ENCODE data around the gene SPRN. TPM values are rescaled to one million over a fixed set of nuclear protein-coding genes. Genes with fewer than 3 reads are reported as not detected.

SPRN gene
- total and polyA plus RNA-seq, 2 experiments from 2014 or later, result 0.31 TPM

DNA sequence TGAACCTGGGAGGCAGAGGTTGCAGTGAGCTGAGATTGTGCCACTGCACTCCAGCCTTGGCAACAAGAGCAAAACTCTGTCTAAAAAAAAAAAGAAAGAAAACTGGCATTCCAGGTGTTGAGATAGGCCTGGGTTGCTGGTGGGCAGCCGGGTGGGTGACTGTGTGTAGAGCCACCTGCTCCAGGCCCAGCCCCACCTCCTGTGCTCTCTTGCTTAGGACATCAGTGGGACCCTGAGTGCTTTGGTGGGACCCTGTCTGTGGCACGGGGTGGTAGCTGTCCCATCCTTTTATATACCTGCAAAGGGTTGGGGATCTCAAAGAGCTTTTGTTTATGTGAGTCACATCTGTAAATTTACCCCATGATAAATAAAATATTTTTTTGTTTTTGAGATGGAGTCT lies 39.2 kb downstream of the SPRN start:
- no peaks in the 10 kb centered on the region for H3F3A ChIP-seq (replicated peaks; ENCODE audit: low read depth)
- DNase-seq (ENCODE audit: low spot score) (no peak), ATAC-seq (no peak)
- no peak overlapping the region for H3K4me3 ChIP-seq
- no peak for TF ChIP-seq ZNF114 (CRISPR knock-in tag; IDR thresholded peaks at IDR 0.05)
- TF ChIP-seq, protein P1, sequence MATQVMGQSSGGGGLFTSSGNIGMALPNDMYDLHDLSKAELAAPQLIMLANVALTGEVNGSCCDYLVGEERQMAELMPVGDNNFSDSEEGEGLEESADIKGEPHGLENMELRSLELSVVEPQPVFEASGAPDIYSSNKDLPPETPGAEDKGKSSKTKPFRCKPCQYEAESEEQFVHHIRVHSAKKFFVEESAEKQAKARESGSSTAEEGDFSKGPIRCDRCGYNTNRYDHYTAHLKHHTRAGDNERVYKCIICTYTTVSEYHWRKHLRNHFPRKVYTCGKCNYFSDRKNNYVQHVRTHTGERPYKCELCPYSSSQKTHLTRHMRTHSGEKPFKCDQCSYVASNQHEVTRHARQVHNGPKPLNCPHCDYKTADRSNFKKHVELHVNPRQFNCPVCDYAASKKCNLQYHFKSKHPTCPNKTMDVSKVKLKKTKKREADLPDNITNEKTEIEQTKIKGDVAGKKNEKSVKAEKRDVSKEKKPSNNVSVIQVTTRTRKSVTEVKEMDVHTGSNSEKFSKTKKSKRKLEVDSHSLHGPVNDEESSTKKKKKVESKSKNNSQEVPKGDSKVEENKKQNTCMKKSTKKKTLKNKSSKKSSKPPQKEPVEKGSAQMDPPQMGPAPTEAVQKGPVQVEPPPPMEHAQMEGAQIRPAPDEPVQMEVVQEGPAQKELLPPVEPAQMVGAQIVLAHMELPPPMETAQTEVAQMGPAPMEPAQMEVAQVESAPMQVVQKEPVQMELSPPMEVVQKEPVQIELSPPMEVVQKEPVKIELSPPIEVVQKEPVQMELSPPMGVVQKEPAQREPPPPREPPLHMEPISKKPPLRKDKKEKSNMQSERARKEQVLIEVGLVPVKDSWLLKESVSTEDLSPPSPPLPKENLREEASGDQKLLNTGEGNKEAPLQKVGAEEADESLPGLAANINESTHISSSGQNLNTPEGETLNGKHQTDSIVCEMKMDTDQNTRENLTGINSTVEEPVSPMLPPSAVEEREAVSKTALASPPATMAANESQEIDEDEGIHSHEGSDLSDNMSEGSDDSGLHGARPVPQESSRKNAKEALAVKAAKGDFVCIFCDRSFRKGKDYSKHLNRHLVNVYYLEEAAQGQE (IDR thresholded peaks at IDR 0.05; ENCODE audit: unreplicated experiment), result no peak
- TF ChIP-seq EZH2 (IDR thresholded peaks at IDR 0.05; ENCODE audit: low read depth, unreplicated experiment), result no peak
- TF ChIP-seq CREB1 (CRISPR knock-in tag; IDR thresholded peaks at IDR 0.05; ENCODE audit: low read depth), result no peak
- TF ChIP-seq NANOG (IDR thresholded peaks at IDR 0.05; ENCODE audit: borderline replicate concordance), result no peak
- no peak for TF ChIP-seq STAT1 (IDR thresholded peaks at IDR 0.05; ENCODE audit: unreplicated experiment)
- TF ChIP-seq EZH2phosphoT487 (IDR thresholded peaks at IDR 0.05; ENCODE audit: unreplicated experiment), result no peak
- TF ChIP-seq, protein P2, sequence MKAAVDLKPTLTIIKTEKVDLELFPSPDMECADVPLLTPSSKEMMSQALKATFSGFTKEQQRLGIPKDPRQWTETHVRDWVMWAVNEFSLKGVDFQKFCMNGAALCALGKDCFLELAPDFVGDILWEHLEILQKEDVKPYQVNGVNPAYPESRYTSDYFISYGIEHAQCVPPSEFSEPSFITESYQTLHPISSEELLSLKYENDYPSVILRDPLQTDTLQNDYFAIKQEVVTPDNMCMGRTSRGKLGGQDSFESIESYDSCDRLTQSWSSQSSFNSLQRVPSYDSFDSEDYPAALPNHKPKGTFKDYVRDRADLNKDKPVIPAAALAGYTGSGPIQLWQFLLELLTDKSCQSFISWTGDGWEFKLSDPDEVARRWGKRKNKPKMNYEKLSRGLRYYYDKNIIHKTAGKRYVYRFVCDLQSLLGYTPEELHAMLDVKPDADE (IDR thresholded peaks at IDR 0.05), result no peak
- TF ChIP-seq, protein P3, sequence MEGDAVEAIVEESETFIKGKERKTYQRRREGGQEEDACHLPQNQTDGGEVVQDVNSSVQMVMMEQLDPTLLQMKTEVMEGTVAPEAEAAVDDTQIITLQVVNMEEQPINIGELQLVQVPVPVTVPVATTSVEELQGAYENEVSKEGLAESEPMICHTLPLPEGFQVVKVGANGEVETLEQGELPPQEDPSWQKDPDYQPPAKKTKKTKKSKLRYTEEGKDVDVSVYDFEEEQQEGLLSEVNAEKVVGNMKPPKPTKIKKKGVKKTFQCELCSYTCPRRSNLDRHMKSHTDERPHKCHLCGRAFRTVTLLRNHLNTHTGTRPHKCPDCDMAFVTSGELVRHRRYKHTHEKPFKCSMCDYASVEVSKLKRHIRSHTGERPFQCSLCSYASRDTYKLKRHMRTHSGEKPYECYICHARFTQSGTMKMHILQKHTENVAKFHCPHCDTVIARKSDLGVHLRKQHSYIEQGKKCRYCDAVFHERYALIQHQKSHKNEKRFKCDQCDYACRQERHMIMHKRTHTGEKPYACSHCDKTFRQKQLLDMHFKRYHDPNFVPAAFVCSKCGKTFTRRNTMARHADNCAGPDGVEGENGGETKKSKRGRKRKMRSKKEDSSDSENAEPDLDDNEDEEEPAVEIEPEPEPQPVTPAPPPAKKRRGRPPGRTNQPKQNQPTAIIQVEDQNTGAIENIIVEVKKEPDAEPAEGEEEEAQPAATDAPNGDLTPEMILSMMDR (conservative IDR thresholded peaks at IDR 0.05; ENCODE audit: low read depth in 2 of 2), result no peak
- H3K4me3 Mint-ChIP-seq, result no peak overlapping the region
- H3K4me1 ChIP-seq (ENCODE audit: insufficient read depth), result no peaks in the 10 kb centered on the region
- no peaks in the 10 kb centered on the region for H3K9me3 Mint-ChIP-seq
- H3K9me2 ChIP-seq (ENCODE audit: insufficient read depth), result no peaks in the 10 kb centered on the region
- no peak overlapping the region for H3K4me2 ChIP-seq
- no peak overlapping the region for H3K27ac Mint-ChIP-seq
- H3K27me3 ChIP-seq (ENCODE audit: insufficient read depth), result peaks cover 4% of the 10 kb centered on the region; the same call in 1 of the 2 replicates
- H3K36me3 ChIP-seq (ENCODE audit: insufficient read depth), result no peaks in the 10 kb centered on the region; the same call in 1 of the 2 replicates
- H3K79me2 ChIP-seq (replicated peaks; ENCODE audit: insufficient read depth), result no peaks in the 10 kb centered on the region
- no peak overlapping the region for H3K27ac ChIP-seq (ENCODE audit: low read depth)
- H4K20me1 ChIP-seq (replicated peaks; ENCODE audit: insufficient read depth), result no peaks in the 10 kb centered on the region
- no peak overlapping the region for H2AFZ ChIP-seq
- H3K4me1 Mint-ChIP-seq, result no peaks in the 10 kb centered on the region
- H3K27me3 Mint-ChIP-seq (ENCODE audit: insufficient read depth, low read depth, poor library complexity), result no peaks in the 10 kb centered on the region
- 0 out of 3 replicates have a peak, but pooled peaks cover 3% of the 10 kb centered on the region for H3K36me3 Mint-ChIP-seq (ENCODE audit: low read depth)

DNA sequence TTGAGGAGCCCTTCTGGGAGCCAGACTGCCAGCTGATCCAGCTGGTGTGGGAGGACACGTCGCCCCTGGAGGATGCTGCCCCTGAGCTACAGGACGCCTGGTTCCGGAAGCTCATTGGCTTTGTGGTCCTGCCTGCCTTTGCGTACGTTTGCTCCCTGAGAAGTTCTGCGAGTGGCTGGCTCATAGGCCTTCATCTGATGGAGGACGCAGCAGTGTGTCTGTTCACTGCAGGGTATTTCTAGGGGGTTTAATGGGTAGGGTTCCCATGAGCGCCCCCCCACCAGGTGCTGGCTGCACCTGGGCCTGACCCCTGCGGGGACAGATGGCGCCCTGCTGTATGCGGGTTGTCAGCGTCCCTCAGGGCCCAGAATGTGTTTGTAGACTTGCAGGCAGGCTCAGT lies 40.4 kb downstream of the SPRN start:
- Mint-ChIP-seq H3K4me1 (no peaks in the 10 kb centered on the region), H3K4me3 (no peak overlapping the region), H3K36me3 (ENCODE audit: low read depth) (0 out of 3 replicates have a peak, but pooled peaks cover 3% of the 10 kb centered on the region), H3K27ac (no peak overlapping the region), H3K27me3 (ENCODE audit: insufficient read depth, low read depth, poor library complexity) (no peaks in the 10 kb centered on the region), H3K9me3 (no peaks in the 10 kb centered on the region)
- H3K27ac ChIP-seq (ENCODE audit: low read depth), result no peak overlapping the region
- no peaks in the 10 kb centered on the region for H3K79me2 ChIP-seq (replicated peaks; ENCODE audit: insufficient read depth)
- no peak overlapping the region for H2AFZ ChIP-seq
- no peak for ATAC-seq
- H3K36me3 ChIP-seq (ENCODE audit: insufficient read depth), result no peaks in the 10 kb centered on the region; the same call in 1 of the 2 replicates
- H3K9me2 ChIP-seq (ENCODE audit: insufficient read depth), result no peaks in the 10 kb centered on the region
- DNase-seq (ENCODE audit: low spot score), result no peak
- no peaks in the 10 kb centered on the region for H3K4me1 ChIP-seq (ENCODE audit: insufficient read depth)
- peaks cover 10% of the 10 kb centered on the region; the same call in 1 of the 2 replicates for H3K27me3 ChIP-seq (ENCODE audit: insufficient read depth)
- H3F3A ChIP-seq (replicated peaks; ENCODE audit: low read depth), result no peaks in the 10 kb centered on the region
- no peaks in the 10 kb centered on the region for H4K20me1 ChIP-seq (replicated peaks; ENCODE audit: insufficient read depth)
- H3K4me3 ChIP-seq, result no peak overlapping the region
- no peak overlapping the region for H3K4me2 ChIP-seq
- TF ChIP-seq, protein P4, sequence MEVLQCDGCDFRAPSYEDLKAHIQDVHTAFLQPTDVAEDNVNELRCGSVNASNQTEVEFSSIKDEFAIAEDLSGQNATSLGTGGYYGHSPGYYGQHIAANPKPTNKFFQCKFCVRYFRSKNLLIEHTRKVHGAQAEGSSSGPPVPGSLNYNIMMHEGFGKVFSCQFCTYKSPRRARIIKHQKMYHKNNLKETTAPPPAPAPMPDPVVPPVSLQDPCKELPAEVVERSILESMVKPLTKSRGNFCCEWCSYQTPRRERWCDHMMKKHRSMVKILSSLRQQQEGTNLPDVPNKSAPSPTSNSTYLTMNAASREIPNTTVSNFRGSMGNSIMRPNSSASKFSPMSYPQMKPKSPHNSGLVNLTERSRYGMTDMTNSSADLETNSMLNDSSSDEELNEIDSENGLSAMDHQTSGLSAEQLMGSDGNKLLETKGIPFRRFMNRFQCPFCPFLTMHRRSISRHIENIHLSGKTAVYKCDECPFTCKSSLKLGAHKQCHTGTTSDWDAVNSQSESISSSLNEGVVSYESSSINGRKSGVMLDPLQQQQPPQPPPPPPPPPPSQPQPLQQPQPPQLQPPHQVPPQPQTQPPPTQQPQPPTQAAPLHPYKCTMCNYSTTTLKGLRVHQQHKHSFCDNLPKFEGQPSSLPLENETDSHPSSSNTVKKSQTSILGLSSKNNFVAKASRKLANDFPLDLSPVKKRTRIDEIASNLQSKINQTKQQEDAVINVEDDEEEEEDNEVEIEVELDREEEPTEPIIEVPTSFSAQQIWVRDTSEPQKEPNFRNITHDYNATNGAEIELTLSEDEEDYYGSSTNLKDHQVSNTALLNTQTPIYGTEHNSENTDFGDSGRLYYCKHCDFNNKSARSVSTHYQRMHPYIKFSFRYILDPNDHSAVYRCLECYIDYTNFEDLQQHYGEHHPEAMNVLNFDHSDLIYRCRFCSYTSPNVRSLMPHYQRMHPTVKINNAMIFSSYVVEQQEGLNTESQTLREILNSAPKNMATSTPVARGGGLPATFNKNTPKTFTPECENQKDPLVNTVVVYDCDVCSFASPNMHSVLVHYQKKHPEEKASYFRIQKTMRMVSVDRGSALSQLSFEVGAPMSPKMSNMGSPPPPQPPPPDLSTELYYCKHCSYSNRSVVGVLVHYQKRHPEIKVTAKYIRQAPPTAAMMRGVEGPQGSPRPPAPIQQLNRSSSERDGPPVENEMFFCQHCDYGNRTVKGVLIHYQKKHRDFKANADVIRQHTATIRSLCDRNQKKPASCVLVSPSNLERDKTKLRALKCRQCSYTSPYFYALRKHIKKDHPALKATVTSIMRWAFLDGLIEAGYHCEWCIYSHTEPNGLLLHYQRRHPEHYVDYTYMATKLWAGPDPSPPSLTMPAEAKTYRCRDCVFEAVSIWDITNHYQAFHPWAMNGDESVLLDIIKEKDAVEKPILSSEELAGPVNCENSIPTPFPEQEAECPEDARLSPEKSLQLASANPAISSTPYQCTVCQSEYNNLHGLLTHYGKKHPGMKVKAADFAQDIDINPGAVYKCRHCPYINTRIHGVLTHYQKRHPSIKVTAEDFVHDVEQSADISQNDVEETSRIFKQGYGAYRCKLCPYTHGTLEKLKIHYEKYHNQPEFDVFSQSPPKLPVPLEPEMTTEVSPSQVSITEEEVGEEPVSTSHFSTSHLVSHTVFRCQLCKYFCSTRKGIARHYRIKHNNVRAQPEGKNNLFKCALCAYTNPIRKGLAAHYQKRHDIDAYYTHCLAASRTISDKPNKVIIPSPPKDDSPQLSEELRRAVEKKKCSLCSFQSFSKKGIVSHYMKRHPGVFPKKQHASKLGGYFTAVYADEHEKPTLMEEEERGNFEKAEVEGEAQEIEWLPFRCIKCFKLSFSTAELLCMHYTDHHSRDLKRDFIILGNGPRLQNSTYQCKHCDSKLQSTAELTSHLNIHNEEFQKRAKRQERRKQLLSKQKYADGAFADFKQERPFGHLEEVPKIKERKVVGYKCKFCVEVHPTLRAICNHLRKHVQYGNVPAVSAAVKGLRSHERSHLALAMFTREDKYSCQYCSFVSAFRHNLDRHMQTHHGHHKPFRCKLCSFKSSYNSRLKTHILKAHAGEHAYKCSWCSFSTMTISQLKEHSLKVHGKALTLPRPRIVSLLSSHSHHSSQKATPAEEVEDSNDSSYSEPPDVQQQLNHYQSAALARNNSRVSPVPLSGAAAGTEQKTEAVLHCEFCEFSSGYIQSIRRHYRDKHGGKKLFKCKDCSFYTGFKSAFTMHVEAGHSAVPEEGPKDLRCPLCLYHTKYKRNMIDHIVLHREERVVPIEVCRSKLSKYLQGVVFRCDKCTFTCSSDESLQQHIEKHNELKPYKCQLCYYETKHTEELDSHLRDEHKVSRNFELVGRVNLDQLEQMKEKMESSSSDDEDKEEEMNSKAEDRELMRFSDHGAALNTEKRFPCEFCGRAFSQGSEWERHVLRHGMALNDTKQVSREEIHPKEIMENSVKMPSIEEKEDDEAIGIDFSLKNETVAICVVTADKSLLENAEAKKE (CRISPR knock-in tag; IDR thresholded peaks at IDR 0.05), result no peak

All from GM23338 (cell line).